Motor neuron (in vitro differentiated cells): ENCODE measurements around the gene RAD54L2. TPM values are rescaled to one million over a fixed set of nuclear protein-coding genes. Genes with fewer than 3 reads are reported as not detected.
"Not testable (repeated sequence)": the region's sequence is repeated elsewhere in the genome, so short reads cannot be mapped to it uniquely, and the experiment has no call there.

ENCODE experiments used
- ATAC-seq, 8 experiments: fragments of 200-7000 bp; cut with Tn5 transposase; replicated peaks in 6 of 8; 2 replicates each; pipeline ENCODE4 v1.8.0; 2021; ENCODE audit warnings: mild to moderate bottlenecking in 8 of 8, moderate library complexity in 8 of 8
- H3K27ac ChIP-seq, 2 donors: fragments of 250-450 bp; sonication (Bioruptor Pico); 2 replicates each; pipeline ENCODE4 v1.9.0; 2021; ENCODE audit warnings: antibody characterized with exemption in 2 of 2, mild to moderate bottlenecking in 2 of 2, moderate library complexity in 1 of 2
- H3K4me1 ChIP-seq, 2 donors: fragments of 250-450 bp; sonication (Bioruptor Pico); replicated peaks in 1 of 2; 2 replicates each; pipeline ENCODE4 v1.6.1; 2021; ENCODE audit warnings: antibody characterized with exemption in 2 of 2, mild to moderate bottlenecking in 2 of 2, moderate library complexity in 1 of 2
- H3K4me3 ChIP-seq, 5 donors: fragments of 250-450 bp; sonication (Bioruptor Pico); 2 replicates each; pipeline ENCODE4 v1.9.0; 2021; ENCODE audit warnings: antibody characterized with exemption in 5 of 5, mild to moderate bottlenecking in 5 of 5, moderate library complexity in 4 of 5
- WGBS, 10 experiments: fragments of 450-650 bp; shearing (Covaris generic); methylation state at CpG; one replicate each; pipeline ENCODE4 v1.0.0; 2022; 5-methylcytosine and 5-hydroxymethylcytosine counted together
- in situ Hi-C, 9 experiments: fragments of 400-800 bp; cut with MboI; loops; one replicate each; pipeline ENCODE4 v1.15.0; 2021; ENCODE audit warnings: low sequenced_read_pairs in 9 of 9, low pct_unique_long_range_greater_than_20kb in 2 of 9; ENCODE audit not compliant: unreplicated experiment in 9 of 9
- total RNA-seq, 8 experiments: library from RNA; unstranded; fragments of 300-600 nt; gene quantifications; 2 replicates each; pipeline versions ENCODE4 v1.2.3 to v1.2.4, GENCODE V29; 2022

The RAD54L2 gene
- total RNA-seq, 8 experiments from 2014 or later = 9.9 to 30.4 (median 23.1) TPM

- Histone ChIP-seq H3K4me1 (peaks cover 4 to 10% of the 10 kb centered on the region in 2 donors), H3K27ac (no peak overlapping the region), H3K4me3 (no peak overlapping the region)
- in situ Hi-C loops = loop anchor here in 1 of 9 experiments (25.0 kb wide), 1 partner anchor 118 kb away; the partner anchor contains the start of gene TEX264
- WGBS, 10 experiments = 33 to 100% (median 94%) methylated on average over 1 to 3 of the region's 3 CpGs; no CpG with 5 or more reads in 3 of the 10 experiments
- no peak for ATAC-seq
Observed at GRCh38 chr3:51544011-51544775, 5.7 kb downstream of the RAD54L2 start.

- Histone ChIP-seq H3K4me3 (no peak overlapping the region), H3K27ac (no peak overlapping the region), H3K4me1 (no peaks in the 10 kb centered on the region)
- no peak for ATAC-seq
- in situ Hi-C loops = loop anchor here in 1 of 9 experiments (25.0 kb wide), 1 partner anchor 115 kb away; the partner anchor contains the start of gene TEX264
- WGBS, 10 experiments = 90 to 100% (median 100%) methylated on average over 2 to 6 of the region's 6 CpGs; no CpG with 5 or more reads in 1 of the 10 experiments
Observed at GRCh38 chr3:51547274-51547673, 8.8 kb downstream of the RAD54L2 start.

GRCh38 chr3:51549311-51549710 lies 10.8 kb downstream of the RAD54L2 start:
- Histone ChIP-seq H3K4me1 (no peaks in the 10 kb centered on the region), H3K4me3 (no peak overlapping the region), H3K27ac (no peak overlapping the region)
- 67 to 100% (median 100%) methylated on average over 1 to 7 of the region's 10 CpGs; no CpG with 5 or more reads in 3 of the 10 experiments for WGBS, 10 experiments
- in situ Hi-C loops = loop anchor here in 1 of 9 experiments (25.0 kb wide), 1 partner anchor 113 kb away; the partner anchor contains the start of gene TEX264
- ATAC-seq = no peak

DNA sequence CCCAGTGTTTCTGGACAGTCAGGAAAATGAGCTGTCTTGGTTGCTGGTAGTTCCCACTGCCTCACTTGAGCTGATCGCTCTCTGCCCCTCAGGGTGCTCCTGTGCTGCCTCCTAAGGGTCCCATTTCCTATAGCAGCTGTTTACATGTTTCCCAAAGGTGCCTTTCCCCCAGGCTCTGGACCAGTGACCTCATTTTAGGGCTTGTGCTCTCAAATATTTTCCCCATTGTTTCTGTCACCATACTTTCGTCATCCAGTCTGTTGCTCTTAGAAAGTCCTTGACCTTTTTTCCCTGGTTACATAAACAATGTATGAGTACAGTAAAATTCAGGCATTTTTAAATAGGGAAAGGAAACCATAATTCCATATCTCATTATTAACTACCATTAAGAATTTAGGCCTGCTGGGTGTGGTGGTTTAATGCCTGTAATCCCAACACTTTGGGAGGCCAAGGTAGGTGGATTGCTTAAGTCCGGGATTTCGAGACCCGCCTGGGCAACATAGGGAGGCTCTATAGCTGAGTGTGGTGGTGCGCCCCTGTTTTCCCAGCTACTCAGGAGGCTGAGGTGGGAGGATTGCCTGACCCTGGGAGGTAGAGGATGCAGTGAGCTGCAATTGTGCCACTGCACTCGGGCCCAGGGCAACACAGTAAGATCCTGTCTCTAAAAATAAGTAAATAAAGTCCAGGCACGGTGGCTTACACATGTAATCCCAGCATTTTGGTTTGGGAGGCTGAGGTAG lies 11.7 kb downstream of the RAD54L2 start:
- Histone ChIP-seq H3K4me3 (no peak overlapping the region), H3K4me1 (no peaks in the 10 kb centered on the region), H3K27ac (no peak overlapping the region)
- in situ Hi-C loops = no loop called here
- 71 to 100% (median 89%) methylated on average over 1 to 4 of the region's 8 CpGs for WGBS, 10 experiments
- ATAC-seq = no peak

DNA sequence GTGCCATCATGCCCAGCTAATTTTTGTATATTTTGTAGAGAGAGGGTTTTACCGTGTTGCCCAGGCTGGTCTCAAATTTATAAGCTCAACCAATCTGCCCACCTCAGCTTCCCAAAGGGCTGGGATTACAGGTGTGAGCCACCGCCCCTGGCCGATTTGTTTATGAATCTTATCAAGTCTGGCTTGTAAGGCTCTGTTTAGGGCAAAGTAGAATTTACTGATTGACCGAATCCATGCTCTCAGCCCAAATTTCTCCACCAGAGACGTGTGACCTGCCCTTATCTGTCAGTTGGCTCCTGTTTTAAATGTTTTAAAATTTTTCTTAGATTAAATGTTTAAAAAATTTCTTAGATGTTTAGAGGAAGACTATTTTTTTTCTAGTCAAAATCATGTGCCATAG lies 19.5 kb downstream of the RAD54L2 start:
- 90 to 100% (median 96%) methylated on average over 2 to 4 of the region's 5 CpGs; no CpG with 5 or more reads in 3 of the 10 experiments for WGBS, 10 experiments
- no peak for ATAC-seq
- H3K27ac ChIP-seq = no peak overlapping the region
- in situ Hi-C loops = no loop called here
- H3K4me1 ChIP-seq = no peaks in the 10 kb centered on the region
- no peak overlapping the region for H3K4me3 ChIP-seq

GRCh38 chr3:51559411-51559888 lies 20.9 kb downstream of the RAD54L2 start:
- Histone ChIP-seq H3K27ac (no peak overlapping the region), H3K4me3 (no peak overlapping the region), H3K4me1 (no peaks in the 10 kb centered on the region)
- in situ Hi-C loops = no loop called here
- 27 to 86% (median 52%) methylated on average over 2 to 4 of the region's 4 CpGs; no CpG with 5 or more reads in 1 of the 10 experiments for WGBS, 10 experiments
- ATAC-seq = peak in 1 of 8 experiments; percentile 50

DNA sequence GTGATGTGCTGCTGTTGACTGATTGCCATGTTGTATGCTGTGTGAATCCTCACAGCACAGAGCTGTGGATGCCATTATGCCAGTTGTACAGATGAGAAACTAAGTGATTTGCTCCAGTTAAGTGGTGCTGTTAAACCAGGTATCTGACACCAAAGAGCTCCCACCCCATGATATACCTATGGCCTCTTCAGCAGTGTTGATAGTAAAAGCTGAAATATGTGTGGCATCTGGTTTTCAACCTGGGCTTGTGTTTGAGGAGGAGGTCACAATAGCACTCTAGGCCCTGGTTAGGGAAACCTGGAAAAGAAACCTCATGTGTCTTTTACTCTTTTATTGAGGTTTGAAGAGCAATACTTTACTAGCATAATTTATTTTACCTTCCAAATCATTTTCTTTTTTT lies 21.4 kb downstream of the RAD54L2 start:
- Histone ChIP-seq H3K4me1 (no peaks in the 10 kb centered on the region), H3K4me3 (no peak overlapping the region), H3K27ac (no peak overlapping the region)
- no peak for ATAC-seq
- in situ Hi-C loops = no loop called here

- H3K27ac ChIP-seq, H3K4me1 ChIP-seq, ATAC-seq, H3K4me3 ChIP-seq, in situ Hi-C loops: not testable (repeated sequence)
- 100% methylated on average over 1 to 4 of the region's 4 CpGs; no CpG with 5 or more reads in 4 of the 10 experiments for WGBS, 10 experiments
Observed at GRCh38 chr3:51562403-51562802, 23.9 kb downstream of the RAD54L2 start.

DNA sequence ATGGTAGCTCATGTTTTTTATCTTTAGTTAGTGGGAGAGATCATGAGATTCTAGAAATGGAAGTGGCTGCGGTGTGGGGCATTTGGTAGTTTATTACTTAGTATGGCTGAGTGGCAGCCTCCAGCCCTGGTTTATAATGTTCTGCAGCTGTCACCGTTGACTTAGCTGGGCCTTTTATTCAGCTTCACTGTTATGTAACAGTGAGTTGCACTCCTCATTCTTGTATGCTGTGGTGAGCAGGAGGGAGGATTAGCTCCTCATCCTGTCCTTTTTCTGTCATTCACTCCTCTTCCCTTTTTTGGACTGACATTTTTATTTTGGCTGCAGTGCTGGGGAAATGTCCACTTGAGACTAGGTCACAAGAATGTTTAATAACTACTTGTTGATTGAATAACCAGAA lies 29.5 kb downstream of the RAD54L2 start:
- in situ Hi-C loops = no loop called here
- Histone ChIP-seq H3K4me3 (no peak overlapping the region), H3K4me1 (no peaks in the 10 kb centered on the region), H3K27ac (no peak overlapping the region)
- 0 to 80% (median 20%) methylated on average over 1 to 2 of the region's 2 CpGs; no CpG with 5 or more reads in 1 of the 10 experiments for WGBS, 10 experiments
- ATAC-seq = peak in 2 of 8 experiments; percentile 37 to 65

DNA sequence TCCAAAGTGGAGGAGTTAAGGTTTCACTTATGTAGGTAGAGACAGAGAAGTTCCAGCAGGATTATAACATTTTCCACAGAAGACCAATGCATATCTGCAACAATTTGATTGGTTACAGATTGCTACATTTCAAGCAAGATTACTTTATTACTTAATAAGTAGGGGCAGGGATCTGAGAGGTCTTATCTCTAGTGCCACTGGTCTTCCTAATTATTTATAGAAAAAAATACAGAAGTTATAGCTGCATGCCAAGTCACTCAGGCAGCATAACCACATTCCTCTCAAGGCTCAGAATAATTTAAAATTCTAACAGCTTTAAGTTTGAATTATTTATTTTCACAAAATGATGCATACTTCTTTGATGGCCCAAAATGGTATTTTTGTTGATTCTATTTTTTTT lies 30.5 kb downstream of the RAD54L2 start:
- in situ Hi-C loops = no loop called here
- ATAC-seq = peak in 2 of 8 experiments; percentile 23 to 29
- H3K4me1 ChIP-seq = no peaks in the 10 kb centered on the region
- H3K4me3 ChIP-seq = no peak overlapping the region
- no peak overlapping the region for H3K27ac ChIP-seq

DNA sequence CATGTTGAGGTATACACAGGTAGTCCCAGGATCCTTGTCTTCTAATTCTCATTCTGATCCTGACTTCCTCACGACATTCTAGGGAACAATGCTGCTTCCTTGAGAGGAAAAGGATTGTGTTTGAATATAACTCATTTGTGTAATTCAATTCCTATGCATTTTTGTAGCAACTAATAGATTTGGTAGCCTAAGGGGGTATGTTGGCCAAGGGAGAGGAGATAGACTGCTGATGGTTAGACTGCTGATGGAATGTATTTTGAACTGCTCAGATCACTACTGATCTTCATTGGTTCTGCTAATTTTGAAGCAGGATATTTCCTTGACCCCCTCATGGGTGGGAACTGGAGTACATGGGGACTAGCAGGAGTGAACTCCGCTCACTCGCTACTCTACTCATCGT lies 39.7 kb downstream of the RAD54L2 start:
- ATAC-seq = peak in 2 of 8 experiments; percentile 59 to 79
- Histone ChIP-seq H3K4me3 (no peak overlapping the region), H3K4me1 (peaks cover 0 to 9% of the 10 kb centered on the region in 2 donors), H3K27ac (no peak overlapping the region)
- in situ Hi-C loops = no loop called here
- 60 to 100% (median 94%) methylated on average over 1 to 3 of the region's 4 CpGs; no CpG with 5 or more reads in 5 of the 10 experiments for WGBS, 10 experiments

DNA sequence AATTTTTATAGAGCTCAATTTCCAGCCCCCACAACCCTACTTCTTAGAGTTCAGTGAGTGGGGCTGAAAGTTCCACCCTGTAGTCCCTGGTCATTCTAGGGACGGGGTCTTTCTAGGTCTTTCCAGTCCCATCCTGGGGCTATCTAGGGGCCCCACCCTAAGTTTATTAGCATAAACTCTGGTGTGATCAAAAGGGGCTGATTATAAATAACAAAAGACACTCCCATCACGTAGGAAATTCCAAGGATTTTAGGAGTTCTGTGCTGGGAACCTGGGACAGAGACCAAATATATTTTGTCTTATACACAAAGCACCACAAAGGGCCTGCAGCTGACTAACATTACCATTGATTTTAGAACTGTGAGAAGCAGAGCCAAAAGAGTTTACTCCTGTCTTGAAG lies 41.9 kb downstream of the RAD54L2 start:
- Histone ChIP-seq H3K4me3 (no peak overlapping the region), H3K4me1 (peaks cover 0 to 16% of the 10 kb centered on the region in 2 donors), H3K27ac (no peak overlapping the region)
- in situ Hi-C loops = no loop called here
- 8 to 73% (median 25%) methylated on average over 1 to 2 of the region's 2 CpGs; no CpG with 5 or more reads in 3 of the 10 experiments for WGBS, 10 experiments
- peak in 2 of 8 experiments; percentile 14 to 22 for ATAC-seq

DNA sequence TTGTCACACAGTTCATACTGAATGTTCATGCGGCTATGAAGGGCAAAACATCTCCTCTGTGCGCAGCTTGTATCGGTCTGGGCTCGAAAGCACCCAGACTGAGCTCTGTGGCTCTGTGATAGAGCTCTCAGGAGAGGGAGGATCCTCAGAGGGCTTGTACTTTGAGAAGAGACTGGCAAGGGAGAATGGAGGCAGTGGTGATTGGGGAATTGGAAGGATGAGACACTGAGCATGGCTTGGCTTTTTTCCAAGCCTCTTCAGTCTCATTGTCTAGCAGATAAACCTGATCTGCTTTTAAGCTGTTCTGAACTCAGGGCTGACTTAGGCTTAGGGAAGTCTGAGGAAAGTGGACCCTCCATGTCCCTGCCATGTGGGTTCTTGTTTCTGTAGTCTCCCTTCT lies 43.0 kb downstream of the RAD54L2 start:
- H3K27ac ChIP-seq = peak overlapping the region in 1 of 2 donors; percentile 68

More for the DNA sequence above, 43.0 kb downstream of the RAD54L2 start:
- H3K4me1 ChIP-seq = peaks cover 0 to 16% of the 10 kb centered on the region in 2 donors
- peak in 5 of 8 experiments; percentile 18 to 40 (median 29) for ATAC-seq
- no peak overlapping the region for H3K4me3 ChIP-seq
- in situ Hi-C loops = no loop called here
- WGBS, 10 experiments = 80 to 100% (median 93%) methylated on average over 2 to 4 of the region's 4 CpGs; no CpG with 5 or more reads in 4 of the 10 experiments
